Measurements from ENCODE around the gene NOX3. TPM values are rescaled to one million over a fixed set of nuclear protein-coding genes. Genes with fewer than 3 reads are reported as not detected.
A peak's percentile ranks its signal among the peaks of the same experiment; 100 is the strongest.

NOX3 gene
- total RNA-seq, 1 experiment from 2014 or later: not detected

DNA sequence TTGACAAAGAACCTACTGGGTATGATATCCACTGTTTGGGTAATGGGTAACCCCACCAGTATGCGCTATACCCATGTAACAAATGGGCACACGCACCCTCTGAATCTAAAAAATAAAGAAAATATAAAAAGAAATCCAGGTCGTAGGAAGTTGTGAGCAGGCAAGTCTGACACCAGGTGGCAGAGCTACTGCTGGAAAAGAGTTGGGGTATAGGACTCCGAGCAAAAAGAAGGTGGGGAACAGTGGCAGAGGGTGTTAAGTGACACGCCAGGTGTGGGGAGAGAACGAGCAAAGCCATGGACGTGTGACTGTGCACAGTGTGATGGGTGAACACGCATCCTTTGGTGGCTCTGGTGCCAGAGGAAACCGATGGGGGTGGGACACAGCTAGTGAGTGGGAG, 46.7 kb downstream of the NOX3 start:
- H2BK120ac ChIP-seq (ENCODE audit: low read depth, low read length, poor library complexity, severe bottlenecking): no peak overlapping the region
- H3K79me2 ChIP-seq (ENCODE audit: insufficient read depth, low read length): no peaks in the 10 kb centered on the region
- no peak overlapping the region for H2AK5ac ChIP-seq (ENCODE audit: insufficient read length, low read length)
- no peak overlapping the region for H3T11ph ChIP-seq (ENCODE audit: low read length)
- H3K4ac ChIP-seq (ENCODE audit: low read depth, low read length): no peak overlapping the region
- H4K20me1 ChIP-seq (ENCODE audit: control insufficient read depth, insufficient read depth, insufficient read length): peaks cover 2% of the 10 kb centered on the region
- H3K23ac ChIP-seq (ENCODE audit: insufficient read length, low read depth, low read length): no peak overlapping the region
- H3K4me2 ChIP-seq (ENCODE audit: insufficient read depth, insufficient read length, low read length): no peak overlapping the region
- no peak overlapping the region for H4K91ac ChIP-seq (ENCODE audit: insufficient read length, low read depth, low read length)
- no peak overlapping the region for H2AFZ ChIP-seq (ENCODE audit: low read length)
- Mint-ChIP-seq H3K4me1 (0 out of 4 replicates have a peak, but pooled peaks cover 0 to 4% of the 10 kb centered on the region in 2 experiments), H3K9me3 (no peaks in the 10 kb centered on the region), H3K4me3 (no peak overlapping the region), H3K36me3 (ENCODE audit: insufficient read depth in 1 of 3, low read depth in 3 of 3) (no peaks in the 10 kb centered on the region), H3K27me3 (ENCODE audit: low read depth) (no peaks in the 10 kb centered on the region; the same call in 1 of the 2 replicates), H3K27ac (no peak overlapping the region)
- WGBS (ENCODE audit: extremely low coverage, insufficient read length, low lambda C conversion rate): no CpG with 5 or more reads among the region's 9 CpGs
- no peak overlapping the region for H3K27ac ChIP-seq (ENCODE audit: insufficient read length, low read depth, low read length)
- H4K5ac ChIP-seq (ENCODE audit: insufficient read length, low read depth, low read length): no peak overlapping the region
- H2BK15ac ChIP-seq (ENCODE audit: low read depth, low read length): no peak overlapping the region
- H2BK5ac ChIP-seq (ENCODE audit: insufficient read length, low read length): no peak overlapping the region
- no peak overlapping the region for H3K14ac ChIP-seq (ENCODE audit: insufficient read depth, low read length)
- H3K18ac ChIP-seq (ENCODE audit: insufficient read length, low read depth, low read length): no peak overlapping the region
- TF ChIP-seq, protein P1, sequence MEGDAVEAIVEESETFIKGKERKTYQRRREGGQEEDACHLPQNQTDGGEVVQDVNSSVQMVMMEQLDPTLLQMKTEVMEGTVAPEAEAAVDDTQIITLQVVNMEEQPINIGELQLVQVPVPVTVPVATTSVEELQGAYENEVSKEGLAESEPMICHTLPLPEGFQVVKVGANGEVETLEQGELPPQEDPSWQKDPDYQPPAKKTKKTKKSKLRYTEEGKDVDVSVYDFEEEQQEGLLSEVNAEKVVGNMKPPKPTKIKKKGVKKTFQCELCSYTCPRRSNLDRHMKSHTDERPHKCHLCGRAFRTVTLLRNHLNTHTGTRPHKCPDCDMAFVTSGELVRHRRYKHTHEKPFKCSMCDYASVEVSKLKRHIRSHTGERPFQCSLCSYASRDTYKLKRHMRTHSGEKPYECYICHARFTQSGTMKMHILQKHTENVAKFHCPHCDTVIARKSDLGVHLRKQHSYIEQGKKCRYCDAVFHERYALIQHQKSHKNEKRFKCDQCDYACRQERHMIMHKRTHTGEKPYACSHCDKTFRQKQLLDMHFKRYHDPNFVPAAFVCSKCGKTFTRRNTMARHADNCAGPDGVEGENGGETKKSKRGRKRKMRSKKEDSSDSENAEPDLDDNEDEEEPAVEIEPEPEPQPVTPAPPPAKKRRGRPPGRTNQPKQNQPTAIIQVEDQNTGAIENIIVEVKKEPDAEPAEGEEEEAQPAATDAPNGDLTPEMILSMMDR (conservative IDR thresholded peaks at IDR 0.05): peak; percentile 52; the same call in 2 of the 3 replicates
- no peak overlapping the region for H3K56ac ChIP-seq (ENCODE audit: insufficient read length, low read depth, low read length)
- no peak overlapping the region for H2BK12ac ChIP-seq (ENCODE audit: insufficient read length, low read depth, low read length)
- H4K8ac ChIP-seq (replicated peaks; ENCODE audit: insufficient read length, low read depth, low read length): no peak overlapping the region
- no peak for DNase-seq
- no peaks in the 10 kb centered on the region for H3K79me1 ChIP-seq (ENCODE audit: insufficient read depth, low read depth, low read length, poor library complexity, severe bottlenecking)
- no peaks in the 10 kb centered on the region for H3K27me3 ChIP-seq (ENCODE audit: insufficient read depth, low read length)
- H3K9ac ChIP-seq (ENCODE audit: extremely low read depth, insufficient read length, low read length): no peak overlapping the region
- H3K9me3 ChIP-seq (ENCODE audit: control insufficient read depth, low read depth, low read length): no peaks in the 10 kb centered on the region
- no peaks in the 10 kb centered on the region for H3K23me2 ChIP-seq (ENCODE audit: insufficient read length, low read depth, low read length, poor library complexity, severe bottlenecking)
- H3K4me1 ChIP-seq (ENCODE audit: insufficient read depth, low read length): no peaks in the 10 kb centered on the region
- no peak overlapping the region for H2BK20ac ChIP-seq (ENCODE audit: low read depth, low read length, poor library complexity, severe bottlenecking)
